Measurements from ENCODE around the gene CACNA1I. TPM values are rescaled to one million over a fixed set of nuclear protein-coding genes. Genes with fewer than 3 reads are reported as not detected.

Gene CACNA1I
- total RNA-seq, 4 donors from 2014 or later: under 0.01 to 0.15 TPM; not detected in 2

GRCh38 chr22:39610766-39611165 is 40.2 kb downstream of the CACNA1I start:
- no peak for DNase-seq
- TF ChIP-seq POLR2A (IDR thresholded peaks at IDR 0.05) (no peak), CTCF (IDR thresholded peaks at IDR 0.05) (no peak)
- Histone ChIP-seq H3K27me3 (no peaks in the 10 kb centered on the region), H3K36me3 (no peaks in the 10 kb centered on the region), H3K4me1 (no peaks in the 10 kb centered on the region), H3K9me3 (no peaks in the 10 kb centered on the region), H3K27ac (no peak overlapping the region), H3K4me3 (no peak overlapping the region)
- intact Hi-C loops (cut with DNase I; ENCODE audit: low total_unique reads): no loop called here

GRCh38 chr22:39611360-39611759 is 40.8 kb downstream of the CACNA1I start:
- no peaks in the 10 kb centered on the region for H3K36me3 ChIP-seq
- intact Hi-C loops (cut with DNase I; ENCODE audit: low total_unique reads): no loop called here
- H3K27ac ChIP-seq: no peak overlapping the region
- no peaks in the 10 kb centered on the region for H3K27me3 ChIP-seq
- TF ChIP-seq CTCF (IDR thresholded peaks at IDR 0.05) (no peak), POLR2A (IDR thresholded peaks at IDR 0.05) (no peak)
- H3K9me3 ChIP-seq: no peaks in the 10 kb centered on the region
- H3K4me3 ChIP-seq: no peak overlapping the region
- DNase-seq: no peak
- H3K4me1 ChIP-seq: no peaks in the 10 kb centered on the region

GRCh38 chr22:39612811-39613548 is 42.4 kb downstream of the CACNA1I start:
- H3K27ac ChIP-seq: no peak overlapping the region
- no peaks in the 10 kb centered on the region for H3K27me3 ChIP-seq
- H3K36me3 ChIP-seq: no peaks in the 10 kb centered on the region
- no peak for TF ChIP-seq CTCF (IDR thresholded peaks at IDR 0.05)
- no peak for TF ChIP-seq POLR2A (IDR thresholded peaks at IDR 0.05)
- H3K9me3 ChIP-seq: no peaks in the 10 kb centered on the region
- no peaks in the 10 kb centered on the region for H3K4me1 ChIP-seq
- H3K4me3 ChIP-seq: no peak overlapping the region
- intact Hi-C loops (cut with DNase I; ENCODE audit: low total_unique reads): no loop called here
- no peak for DNase-seq

GRCh38 chr22:39613549-39613921 is 43.0 kb downstream of the CACNA1I start:
- Histone ChIP-seq H3K27ac (no peak overlapping the region), H3K36me3 (no peaks in the 10 kb centered on the region), H3K27me3 (no peaks in the 10 kb centered on the region), H3K9me3 (no peaks in the 10 kb centered on the region), H3K4me1 (no peaks in the 10 kb centered on the region), H3K4me3 (no peak overlapping the region)
- DNase-seq: no peak
- intact Hi-C loops (cut with DNase I; ENCODE audit: low total_unique reads): no loop called here
- TF ChIP-seq POLR2A (IDR thresholded peaks at IDR 0.05): no peak

- H3K4me1 ChIP-seq: no peaks in the 10 kb centered on the region
- no peaks in the 10 kb centered on the region for H3K9me3 ChIP-seq
- no peak for DNase-seq
- H3K27me3 ChIP-seq: no peaks in the 10 kb centered on the region
- no peak overlapping the region for H3K4me3 ChIP-seq
- H3K36me3 ChIP-seq: no peaks in the 10 kb centered on the region
- intact Hi-C loops (cut with DNase I; ENCODE audit: low total_unique reads): no loop called here
- no peak overlapping the region for H3K27ac ChIP-seq
- TF ChIP-seq POLR2A (IDR thresholded peaks at IDR 0.05) (no peak), CTCF (IDR thresholded peaks at IDR 0.05) (no peak)
Observed at GRCh38 chr22:39614442-39614841, 43.9 kb downstream of the CACNA1I start.
